Testis (tissue), 2 donors: ENCODE data around the gene TRAPPC10.
"Not testable (repeated sequence)": the region's sequence is repeated elsewhere in the genome, so short reads cannot be mapped to it uniquely, and the experiment has no call there.

Source experiments
- POLR2A ChIP-seq: fragments of 450-650 bp; IDR thresholded peaks from one replicate; pipeline ENCODE4 v1.6.1; 2017; ENCODE audit warnings: antibody characterized with exemption, mild to moderate bottlenecking, moderate library complexity
- TF ChIP-seq, protein P1 (sequence below), 3 experiments: fragments of 450-650 bp in 2 of 3; fragments of 200-600 bp in 1 of 3; sonication (generic) in 1 of 3; IDR thresholded peaks; one replicate each; pipeline ENCODE4 v1.5.1; 2016 to 2019; ENCODE audit warnings: antibody characterized with exemption in 3 of 3, mild to moderate bottlenecking in 2 of 3, moderate library complexity in 1 of 3

- TF ChIP-seq, protein P1, sequence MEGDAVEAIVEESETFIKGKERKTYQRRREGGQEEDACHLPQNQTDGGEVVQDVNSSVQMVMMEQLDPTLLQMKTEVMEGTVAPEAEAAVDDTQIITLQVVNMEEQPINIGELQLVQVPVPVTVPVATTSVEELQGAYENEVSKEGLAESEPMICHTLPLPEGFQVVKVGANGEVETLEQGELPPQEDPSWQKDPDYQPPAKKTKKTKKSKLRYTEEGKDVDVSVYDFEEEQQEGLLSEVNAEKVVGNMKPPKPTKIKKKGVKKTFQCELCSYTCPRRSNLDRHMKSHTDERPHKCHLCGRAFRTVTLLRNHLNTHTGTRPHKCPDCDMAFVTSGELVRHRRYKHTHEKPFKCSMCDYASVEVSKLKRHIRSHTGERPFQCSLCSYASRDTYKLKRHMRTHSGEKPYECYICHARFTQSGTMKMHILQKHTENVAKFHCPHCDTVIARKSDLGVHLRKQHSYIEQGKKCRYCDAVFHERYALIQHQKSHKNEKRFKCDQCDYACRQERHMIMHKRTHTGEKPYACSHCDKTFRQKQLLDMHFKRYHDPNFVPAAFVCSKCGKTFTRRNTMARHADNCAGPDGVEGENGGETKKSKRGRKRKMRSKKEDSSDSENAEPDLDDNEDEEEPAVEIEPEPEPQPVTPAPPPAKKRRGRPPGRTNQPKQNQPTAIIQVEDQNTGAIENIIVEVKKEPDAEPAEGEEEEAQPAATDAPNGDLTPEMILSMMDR (IDR thresholded peaks at IDR 0.05), result not testable (repeated sequence)
- TF ChIP-seq POLR2A, result not testable (repeated sequence)
These were observed 132.9 kb downstream of the TRAPPC10 start for GRCh38 chr21:44144784-44145602.
